KMS-11 (cell line): Measurements from ENCODE around the gene PARVB.

Source experiments
- H2AFZ ChIP-seq: fragments of 200-600 bp; sonication (generic); 2 replicates; pipeline ENCODE4 v1.6.1; 2016; ENCODE audit warnings: antibody characterized with exemption, mixed run types, low read depth
- H3K27ac ChIP-seq: fragments of 200-600 bp; sonication (generic); 2 replicates; pipeline ENCODE4 v1.6.1; 2016; ENCODE audit warnings: mild to moderate bottlenecking, mixed run types
- H3K27me3 ChIP-seq: fragments of 200-600 bp; sonication (generic); 2 replicates; pipeline ENCODE4 v1.6.1; 2017; ENCODE audit warnings: mild to moderate bottlenecking, low read depth, mixed run types, moderate library complexity; ENCODE audit not compliant: insufficient read depth
- H3K36me3 ChIP-seq: fragments of 200-600 bp; sonication (generic); 2 replicates; pipeline ENCODE4 v1.6.1; 2017; ENCODE audit warnings: mild to moderate bottlenecking, mixed run types; ENCODE audit not compliant: insufficient read depth
- H3K4me1 ChIP-seq: fragments of 200-600 bp; sonication (generic); 2 replicates; pipeline ENCODE4 v1.6.1; 2016; ENCODE audit warnings: mild to moderate bottlenecking, low read depth, mixed run types; ENCODE audit not compliant: poor library complexity, severe bottlenecking
- H3K4me2 ChIP-seq: fragments of 200-600 bp; sonication (generic); 2 replicates; pipeline ENCODE4 v1.7.0; 2016; ENCODE audit warnings: mild to moderate bottlenecking, mixed run types
- H3K4me3 ChIP-seq: fragments of 200-600 bp; sonication (generic); IDR thresholded peaks from 2 replicates; pipeline ENCODE4 v1.6.1; 2017; ENCODE audit warnings: low read depth, low read length, mixed read lengths; ENCODE audit not compliant: insufficient read depth
- H3K79me2 ChIP-seq: fragments of 200-600 bp; sonication (generic); 2 replicates; pipeline ENCODE4 v1.6.1; 2016; ENCODE audit warnings: low read depth, mixed run types; ENCODE audit not compliant: insufficient read depth
- H3K9ac ChIP-seq: fragments of 200-600 bp; sonication (generic); 2 replicates; pipeline ENCODE4 v1.6.1; 2016; ENCODE audit warnings: mild to moderate bottlenecking, mixed run types
- H4K20me1 ChIP-seq: fragments of 200-600 bp; sonication (generic); 2 replicates; pipeline ENCODE4 v1.6.1; 2016; ENCODE audit warnings: mild to moderate bottlenecking, mixed run types; ENCODE audit not compliant: insufficient read depth
- CTCF ChIP-seq: fragments of 200-600 bp; sonication (generic); conservative IDR thresholded peaks from 2 replicates; pipeline ENCODE4 v1.6.1; 2017; ENCODE audit warnings: low read depth, mild to moderate bottlenecking, antibody characterized with exemption, low read length, moderate library complexity, mixed read lengths

Gene PARVB

GRCh38 chr22:44033694-44034093, 9.6 kb downstream of the PARVB start:
- Histone ChIP-seq H3K27me3 (no peaks in the 10 kb centered on the region), H3K4me1 (no peaks in the 10 kb centered on the region), H3K36me3 (no peaks in the 10 kb centered on the region), H3K79me2 (no peaks in the 10 kb centered on the region; the same call in 1 of the 2 replicates), H3K4me2 (no peak overlapping the region), H3K9ac (no peak overlapping the region), H3K27ac (no peak overlapping the region), H3K4me3 (no peak overlapping the region), H2AFZ (no peak overlapping the region), H4K20me1 (no peaks in the 10 kb centered on the region)
- TF ChIP-seq CTCF = no peak

GRCh38 chr22:44037519-44038375, 13.6 kb downstream of the PARVB start:
- no peak for TF ChIP-seq CTCF
- Histone ChIP-seq H3K9ac (no peak overlapping the region), H2AFZ (no peak overlapping the region), H4K20me1 (no peaks in the 10 kb centered on the region), H3K27me3 (no peaks in the 10 kb centered on the region), H3K4me2 (no peak overlapping the region), H3K36me3 (no peaks in the 10 kb centered on the region), H3K79me2 (no peaks in the 10 kb centered on the region), H3K4me3 (no peak overlapping the region), H3K27ac (no peak overlapping the region), H3K4me1 (no peaks in the 10 kb centered on the region)

- Histone ChIP-seq H4K20me1 (no peaks in the 10 kb centered on the region), H3K27ac (no peak overlapping the region), H3K4me3 (no peak overlapping the region), H3K4me1 (no peaks in the 10 kb centered on the region), H3K9ac (no peak overlapping the region), H2AFZ (no peak overlapping the region), H3K36me3 (no peaks in the 10 kb centered on the region), H3K79me2 (no peaks in the 10 kb centered on the region), H3K4me2 (no peak overlapping the region), H3K27me3 (no peaks in the 10 kb centered on the region)
- no peak for TF ChIP-seq CTCF
Measured at GRCh38 chr22:44039566-44040171, 15.6 kb downstream of the PARVB start.

GRCh38 chr22:44042249-44043218, 18.4 kb downstream of the PARVB start:
- Histone ChIP-seq H3K27ac (no peak overlapping the region), H4K20me1 (no peaks in the 10 kb centered on the region), H3K4me3 (no peak overlapping the region), H2AFZ (no peak overlapping the region), H3K79me2 (no peaks in the 10 kb centered on the region), H3K27me3 (no peaks in the 10 kb centered on the region), H3K9ac (no peak overlapping the region), H3K4me2 (no peak overlapping the region), H3K4me1 (peaks cover 5% of the 10 kb centered on the region), H3K36me3 (no peaks in the 10 kb centered on the region)
- TF ChIP-seq CTCF = no peak
